Mesendoderm (in vitro differentiated cells): Measurements from ENCODE around the gene TNNI3K.
A peak's percentile ranks its signal among the peaks of the same experiment; 100 is the strongest.

Experiments
- DNase-seq: peaks from one replicate; pipeline ENCODE4 v3.0.0; 2013
- H2AK5ac ChIP-seq: 2 replicates; pipeline ENCODE4 v1.6.1; 2013; ENCODE audit warnings: low read length, inconsistent platforms
- H2BK120ac ChIP-seq: 2 replicates; pipeline ENCODE4 v1.6.1; 2013; ENCODE audit warnings: low read depth, mild to moderate bottlenecking, low read length, moderate library complexity, mixed read lengths
- H2BK15ac ChIP-seq: replicated peaks from 2 replicates; pipeline ENCODE4 v1.6.1; 2013; ENCODE audit warnings: low read depth, mild to moderate bottlenecking, moderate library complexity
- H2BK5ac ChIP-seq: 2 replicates; pipeline ENCODE4 v1.6.1; 2013; ENCODE audit warnings: low read length, inconsistent platforms
- H3K18ac ChIP-seq: 2 replicates; pipeline ENCODE4 v1.6.1; 2013; ENCODE audit warnings: mild to moderate bottlenecking, low read length, mixed read lengths
- H3K23ac ChIP-seq: one replicate; pipeline ENCODE4 v1.6.1; 2013; ENCODE audit warnings: low read length
- H3K27ac ChIP-seq: 2 replicates; pipeline ENCODE4 v1.5.1; 2013; ENCODE audit warnings: low read depth, mild to moderate bottlenecking, inconsistent platforms, low read length, moderate library complexity
- H3K27me3 ChIP-seq: 2 replicates; pipeline ENCODE4 v1.6.1; 2013; ENCODE audit warnings: low read length, control low read depth, mild to moderate bottlenecking, inconsistent platforms; ENCODE audit not compliant: insufficient read depth, poor library complexity
- H3K36me3 ChIP-seq: 2 replicates; pipeline ENCODE4 v1.6.1; 2013; ENCODE audit warnings: low read length, inconsistent platforms; ENCODE audit not compliant: control insufficient read depth, insufficient read depth
- H3K4ac ChIP-seq: one replicate; pipeline ENCODE4 v1.6.1; 2013; ENCODE audit warnings: low read depth, mild to moderate bottlenecking, low read length, moderate library complexity
- H3K4me1 ChIP-seq: 2 replicates; pipeline ENCODE4 v1.6.1; 2013; ENCODE audit warnings: low read depth, low read length, inconsistent platforms; ENCODE audit not compliant: control insufficient read depth
- H3K4me2 ChIP-seq: 2 replicates; pipeline ENCODE4 v1.6.1; 2013; ENCODE audit warnings: low read length
- H3K4me3 ChIP-seq: 2 replicates; pipeline ENCODE4 v1.5.1; 2013; ENCODE audit warnings: mild to moderate bottlenecking, low read length
- H3K56ac ChIP-seq: one replicate; pipeline ENCODE4 v1.6.1; 2013; ENCODE audit warnings: low read length
- H3K79me1 ChIP-seq: 2 replicates; pipeline ENCODE4 v1.6.1; 2013; ENCODE audit warnings: low read length, inconsistent platforms
- H3K79me2 ChIP-seq: 2 replicates; pipeline ENCODE4 v1.6.1; 2013; ENCODE audit warnings: mild to moderate bottlenecking, low read length; ENCODE audit not compliant: control insufficient read depth, insufficient read depth
- H3K9ac ChIP-seq: 2 replicates; pipeline ENCODE4 v1.6.1; 2013; ENCODE audit warnings: low read length, inconsistent platforms
- H4K5ac ChIP-seq: one replicate; pipeline ENCODE4 v1.6.1; 2013; ENCODE audit warnings: low read length
- H4K8ac ChIP-seq: one replicate; pipeline ENCODE4 v1.6.1; 2013; ENCODE audit warnings: low read depth, mild to moderate bottlenecking, control low read depth, low read length, moderate library complexity
- WGBS: extraction: QIAGEN DNeasy Blood & Tissue Kit; methylation state at CpG from one replicate; pipeline ENCODE4 v1.1.7; 2013; ENCODE audit warnings: low lambda C conversion rate, missing lambda C conversion rate; ENCODE audit not compliant: insufficient coverage; ENCODE audit errors: extremely low coverage; 5-methylcytosine and 5-hydroxymethylcytosine counted together

TNNI3K gene

GRCh38 chr1:74505928-74506710 lies 270.9 kb downstream of the TNNI3K start:
- Histone ChIP-seq H3K4me2 (no peak overlapping the region), H2AK5ac (no peak overlapping the region), H3K4ac (no peak overlapping the region), H3K9ac (no peak overlapping the region), H4K8ac (no peak overlapping the region), H3K4me3 (no peak overlapping the region), H2BK120ac (no peak overlapping the region), H3K23ac (no peak overlapping the region), H3K79me2 (no peaks in the 10 kb centered on the region), H3K79me1 (no peaks in the 10 kb centered on the region), H4K5ac (no peak overlapping the region), H3K4me1 (no peaks in the 10 kb centered on the region), H3K36me3 (no peaks in the 10 kb centered on the region), H3K18ac (no peak overlapping the region), H3K27ac (no peak overlapping the region), H2BK5ac (no peak overlapping the region), H3K56ac (no peak overlapping the region), H2BK15ac (no peak overlapping the region), H3K27me3 (no peaks in the 10 kb centered on the region)
- WGBS = no CpG with 5 or more reads among the region's 8 CpGs
- DNase-seq = peak; percentile 75

- Histone ChIP-seq H2BK15ac (no peak overlapping the region), H3K4ac (no peak overlapping the region), H3K9ac (no peak overlapping the region), H3K79me1 (no peaks in the 10 kb centered on the region), H4K8ac (no peak overlapping the region), H2BK5ac (no peak overlapping the region), H3K4me3 (no peak overlapping the region), H3K36me3 (no peaks in the 10 kb centered on the region), H2AK5ac (no peak overlapping the region), H3K56ac (no peak overlapping the region), H3K79me2 (no peaks in the 10 kb centered on the region), H3K18ac (no peak overlapping the region), H2BK120ac (no peak overlapping the region), H3K4me2 (no peak overlapping the region), H3K27ac (no peak overlapping the region), H3K4me1 (no peaks in the 10 kb centered on the region), H3K23ac (no peak overlapping the region), H4K5ac (no peak overlapping the region), H3K27me3 (no peaks in the 10 kb centered on the region)
- peak; percentile 59 for DNase-seq
- no CpG with 5 or more reads among the region's 3 CpGs for WGBS
Observed at GRCh38 chr1:74508449-74508848, 273.3 kb downstream of the TNNI3K start.

GRCh38 chr1:74512170-74512915 lies 277.2 kb downstream of the TNNI3K start, which contains the start of gene LRRC53:
Gene LRRC53 (minus strand): TSS chr1:74512611. CDS start chr1:74483349, 29,262 bp downstream.
- WGBS = no CpG with 5 or more reads among the region's 2 CpGs

GRCh38 chr1:74513411-74514300 lies 278.5 kb downstream of the TNNI3K start:
- Histone ChIP-seq H3K36me3 (no peaks in the 10 kb centered on the region), H4K5ac (no peak overlapping the region), H2BK120ac (no peak overlapping the region), H3K23ac (no peak overlapping the region), H3K4me1 (no peaks in the 10 kb centered on the region), H3K56ac (no peak overlapping the region), H3K4me3 (no peak overlapping the region), H3K79me1 (no peaks in the 10 kb centered on the region), H3K9ac (no peak overlapping the region), H3K27me3 (no peaks in the 10 kb centered on the region), H3K4ac (no peak overlapping the region), H2BK5ac (no peak overlapping the region), H4K8ac (no peak overlapping the region), H2BK15ac (no peak overlapping the region), H3K79me2 (no peaks in the 10 kb centered on the region), H3K4me2 (no peak overlapping the region), H3K18ac (no peak overlapping the region), H2AK5ac (no peak overlapping the region), H3K27ac (no peak overlapping the region)
- WGBS = no CpG with 5 or more reads among the region's 8 CpGs
- no peak for DNase-seq

More at GRCh38 chr1:74512170-74512915, 277.2 kb downstream of the TNNI3K start, which contains the start of gene LRRC53:
- no peak within 1 kb of the TSS for H2AK5ac ChIP-seq
- H3K79me1 ChIP-seq = no peaks in the 10 kb centered on the region
- no peak within 1 kb of the TSS for H3K4ac ChIP-seq
- H3K27me3 ChIP-seq = no peaks in the 10 kb centered on the region
- no peak within 1 kb of the TSS for H3K23ac ChIP-seq
- H4K8ac ChIP-seq = no peak within 1 kb of the TSS
- no peaks in the 10 kb centered on the region for H3K36me3 ChIP-seq
- no peak within 1 kb of the TSS for H3K4me2 ChIP-seq
- H3K18ac ChIP-seq = no peak within 1 kb of the TSS
- H2BK120ac ChIP-seq = no peak within 1 kb of the TSS
- no peak within 1 kb of the TSS for H3K4me3 ChIP-seq
- H2BK15ac ChIP-seq = no peak within 1 kb of the TSS
- no peak within 1 kb of the TSS for H3K56ac ChIP-seq
- no peak within 1 kb of the TSS for H4K5ac ChIP-seq
- H3K4me1 ChIP-seq = no peaks in the 10 kb centered on the region
- no peaks in the 10 kb centered on the region for H3K79me2 ChIP-seq
- no peak for DNase-seq
- no peak within 1 kb of the TSS for H3K27ac ChIP-seq
- H2BK5ac ChIP-seq = no peak within 1 kb of the TSS
- no peak within 1 kb of the TSS for H3K9ac ChIP-seq

- Histone ChIP-seq H3K18ac (no peak overlapping the region), H2AK5ac (no peak overlapping the region), H3K23ac (no peak overlapping the region), H3K4ac (no peak overlapping the region), H3K27me3 (no peaks in the 10 kb centered on the region), H3K79me1 (no peaks in the 10 kb centered on the region), H3K4me1 (no peaks in the 10 kb centered on the region), H4K5ac (no peak overlapping the region), H4K8ac (no peak overlapping the region), H3K27ac (no peak overlapping the region), H3K56ac (no peak overlapping the region), H2BK5ac (no peak overlapping the region), H3K36me3 (no peaks in the 10 kb centered on the region), H3K4me3 (no peak overlapping the region), H3K79me2 (no peaks in the 10 kb centered on the region), H3K4me2 (no peak overlapping the region), H2BK15ac (no peak overlapping the region), H3K9ac (no peak overlapping the region), H2BK120ac (no peak overlapping the region)
- peak; percentile 37 for DNase-seq
- no CpG with 5 or more reads among the region's 6 CpGs for WGBS
Observed at GRCh38 chr1:74517599-74518051, 282.4 kb downstream of the TNNI3K start.
